Superior temporal gyrus (tissue), 1 donor: ENCODE measurements around the gene OSER1.
"Not testable (repeated sequence)": the region's sequence is repeated elsewhere in the genome, so short reads cannot be mapped to it uniquely, and the experiment has no call there.

Experiments
- DNase-seq: peaks from one replicate; pipeline ENCODE4 v3.0.0-alpha.2; 2016; ENCODE audit errors: extremely low spot score

Gene OSER1

DNA sequence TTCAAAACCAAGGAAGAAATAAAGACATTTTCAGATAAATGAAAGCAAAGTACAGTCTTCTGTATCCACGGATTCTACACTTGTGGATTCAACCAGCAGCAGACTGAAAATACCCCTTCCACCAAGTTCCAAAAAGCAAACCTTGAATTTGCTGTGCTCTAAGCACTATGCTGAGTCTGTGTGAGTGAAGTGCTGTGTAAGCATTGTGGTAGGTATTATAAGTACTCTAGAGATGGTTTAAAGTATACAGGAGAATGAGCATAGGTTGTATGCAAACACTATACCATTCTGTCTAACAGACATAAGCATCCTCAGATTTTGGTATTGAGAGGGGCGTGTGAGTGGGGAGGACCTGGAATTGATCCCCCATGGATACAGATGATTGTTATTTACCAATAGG, 9.6 kb downstream of the OSER1 start:
- DNase-seq = no peak

DNA sequence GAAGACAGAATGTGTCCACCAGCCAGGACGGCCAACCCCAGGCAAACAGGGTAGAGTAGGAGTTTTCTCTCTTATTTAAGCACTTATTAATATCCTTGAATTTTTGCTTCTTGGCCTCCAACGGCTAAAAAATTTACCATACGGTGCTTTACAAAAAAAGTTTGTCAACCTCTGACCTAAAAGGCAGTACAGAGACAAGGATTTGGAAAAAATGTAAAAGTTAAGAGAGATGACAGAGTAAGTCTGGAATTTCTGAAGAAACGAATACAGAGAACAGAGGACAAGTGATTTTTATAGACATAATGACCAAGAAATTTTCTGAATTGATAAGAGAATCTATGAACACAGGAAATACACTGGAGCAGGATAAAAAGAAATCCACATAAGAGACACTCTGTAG, 10.2 kb downstream of the OSER1 start:
- DNase-seq = no peak

DNA sequence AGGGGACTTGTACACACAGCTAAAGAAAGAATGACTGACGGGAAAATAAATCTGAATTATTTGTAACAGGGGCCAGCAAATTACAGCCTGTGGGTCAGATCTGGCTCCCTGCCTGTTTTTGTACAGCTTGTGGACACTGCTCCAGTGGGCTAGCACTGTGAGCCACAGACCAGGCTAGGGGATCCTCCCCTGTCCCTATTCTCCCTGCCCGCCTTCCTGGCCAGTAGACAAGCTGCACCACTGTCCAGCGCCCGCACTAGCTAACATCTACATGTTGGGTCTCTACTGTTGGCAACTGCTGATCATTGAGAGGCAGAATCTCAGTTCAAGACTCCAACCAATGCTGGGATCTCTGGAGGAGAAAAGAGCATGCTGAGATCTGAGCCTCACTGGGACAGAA, 10.7 kb downstream of the OSER1 start:
- no peak for DNase-seq

DNA sequence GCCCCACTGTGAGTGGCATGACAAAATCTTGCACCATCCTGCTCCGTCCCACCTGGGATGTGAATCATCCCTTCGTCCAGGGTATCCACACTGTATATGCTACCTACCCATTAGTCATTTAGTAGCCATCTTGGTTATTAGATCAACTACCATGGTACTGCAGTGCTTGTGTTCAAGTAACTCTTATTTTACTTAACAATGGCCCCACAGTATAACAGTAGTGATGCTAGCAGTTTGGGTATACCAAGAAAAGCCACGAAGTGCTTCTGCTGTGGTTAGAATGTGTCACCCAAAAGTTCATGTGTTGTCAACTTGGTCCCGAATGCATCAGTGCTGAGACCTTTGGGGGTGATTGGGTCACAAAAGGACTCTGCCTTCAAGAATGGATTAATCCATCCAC, 11.7 kb downstream of the OSER1 start:
- DNase-seq = no peak

DNA sequence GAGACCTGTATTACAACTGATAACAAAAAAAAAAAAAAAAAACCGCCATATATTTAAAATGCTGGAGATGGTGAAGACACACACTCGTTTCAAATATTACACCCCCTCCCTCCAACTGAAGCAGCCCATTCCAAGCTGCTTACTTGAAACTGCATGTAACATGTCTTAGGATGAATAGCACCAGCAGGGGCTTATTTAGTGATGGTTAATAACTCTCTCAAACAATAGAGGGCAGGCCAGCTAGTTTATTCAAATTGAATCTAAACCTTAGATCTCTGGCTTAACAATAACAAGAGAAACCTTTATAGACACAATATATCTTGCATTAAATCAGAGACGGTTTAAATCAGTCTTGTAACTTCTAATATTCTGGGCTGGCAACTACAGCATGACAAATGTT, 14.3 kb downstream of the OSER1 start:
- no peak for DNase-seq

DNA sequence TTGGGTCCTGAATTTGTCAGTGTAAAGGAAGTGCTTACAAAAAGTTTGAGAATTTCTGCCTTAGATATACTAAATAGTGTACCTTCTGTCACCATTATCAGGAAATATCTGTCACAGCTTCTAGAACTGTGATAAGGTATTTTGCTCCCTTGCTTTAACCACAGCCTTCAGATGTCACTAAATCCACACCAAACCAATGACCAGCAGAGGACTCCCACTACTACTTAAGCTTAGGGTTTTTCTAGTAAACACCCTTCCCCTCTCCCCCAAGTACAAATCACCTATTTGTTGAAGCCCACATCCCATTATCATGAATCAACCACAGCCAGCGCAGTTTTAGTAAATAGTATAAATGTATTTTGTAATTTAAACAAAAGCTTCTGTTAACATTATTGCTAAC, 15.0 kb downstream of the OSER1 start:
- no peak for DNase-seq

DNA sequence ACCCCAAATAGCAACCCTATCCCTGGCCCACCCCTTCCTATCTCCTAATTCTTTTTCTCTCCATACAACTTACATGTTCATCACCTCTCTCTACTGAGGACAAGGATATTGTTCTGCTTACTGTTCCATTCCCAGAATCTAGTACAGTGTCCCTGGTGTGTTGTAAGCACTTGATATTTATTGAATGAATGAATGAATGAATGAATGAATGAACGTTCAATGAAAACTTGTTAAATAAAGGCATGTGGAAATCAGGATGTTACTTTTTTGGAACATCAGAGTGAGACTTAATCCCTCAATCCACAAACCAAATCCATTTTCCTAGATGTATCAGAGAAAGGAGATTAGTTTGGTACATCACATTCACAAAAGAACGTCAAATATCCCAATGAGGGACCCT, 16.8 kb downstream of the OSER1 start:
- no peak for DNase-seq

DNA sequence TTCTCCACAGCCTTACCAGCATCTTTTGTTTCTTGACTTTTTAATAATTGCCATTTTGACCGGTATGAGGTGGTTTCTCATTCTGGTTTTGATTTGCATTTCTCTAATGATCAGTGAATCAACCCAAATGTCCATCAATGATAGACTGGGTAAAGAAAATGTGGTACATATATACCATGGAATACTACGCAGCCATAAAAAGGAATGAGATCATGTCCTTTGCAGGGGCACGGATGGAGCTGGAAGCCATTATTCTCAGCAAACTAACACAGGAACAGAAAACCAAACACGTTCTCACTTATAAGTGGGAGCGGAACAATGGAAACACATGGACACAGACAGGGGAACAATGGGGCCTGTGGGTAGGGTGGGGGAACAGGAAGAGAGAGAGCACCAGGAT, 18.9 kb downstream of the OSER1 start:
- DNase-seq = not testable (repeated sequence)

DNA sequence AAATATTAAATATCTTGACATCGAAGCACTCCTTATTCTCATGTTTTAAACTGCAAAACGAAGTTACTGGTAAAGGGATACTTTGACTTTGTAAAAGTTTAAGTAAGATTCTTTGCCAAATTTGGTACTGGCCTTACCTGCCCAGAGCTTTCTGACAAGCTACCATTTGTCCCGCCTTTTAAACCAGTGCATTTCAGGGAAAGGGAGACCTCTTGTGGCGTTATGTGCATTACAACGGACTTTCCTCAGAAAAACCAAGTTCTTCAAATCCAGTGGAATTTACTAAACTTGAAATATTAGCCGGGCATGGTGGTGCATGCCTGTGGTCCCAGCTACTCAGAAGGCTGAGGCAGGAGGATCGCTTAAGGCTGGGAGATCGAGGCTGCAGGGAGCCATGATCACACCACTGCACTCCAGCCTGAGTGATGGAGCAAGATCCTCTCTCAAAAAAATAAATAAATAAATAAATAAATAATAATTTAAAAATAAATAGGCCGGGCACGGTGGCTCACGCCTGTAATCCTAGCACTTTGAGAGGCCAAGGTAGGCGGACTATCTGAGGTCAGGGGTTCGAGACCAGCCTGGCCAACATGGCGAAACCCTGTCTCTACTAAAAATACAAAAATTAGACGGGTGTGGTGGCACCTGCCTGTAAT, 20.2 kb downstream of the OSER1 start:
- peak; percentile 79 for DNase-seq

DNA sequence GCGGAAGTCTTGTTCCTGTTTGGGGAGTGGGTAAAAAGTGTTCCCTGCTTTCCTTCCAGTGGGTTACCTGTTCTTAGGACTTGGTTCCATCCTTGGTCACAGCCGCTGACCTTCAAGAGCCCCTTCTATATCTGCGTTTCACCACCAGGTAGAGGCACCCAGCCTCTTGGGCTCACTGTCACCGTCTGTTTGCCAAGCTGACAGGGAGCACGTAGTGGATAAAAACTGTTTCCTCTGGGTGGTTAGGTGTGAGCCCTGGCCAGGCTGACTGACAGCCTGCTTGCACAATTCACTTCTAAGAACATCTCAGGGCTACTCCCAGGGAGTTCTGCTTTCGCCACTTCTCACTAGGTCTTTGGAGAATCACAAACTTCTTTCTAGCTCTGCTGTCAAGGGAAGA, 21.8 kb downstream of the OSER1 start:
- DNase-seq = no peak

DNA sequence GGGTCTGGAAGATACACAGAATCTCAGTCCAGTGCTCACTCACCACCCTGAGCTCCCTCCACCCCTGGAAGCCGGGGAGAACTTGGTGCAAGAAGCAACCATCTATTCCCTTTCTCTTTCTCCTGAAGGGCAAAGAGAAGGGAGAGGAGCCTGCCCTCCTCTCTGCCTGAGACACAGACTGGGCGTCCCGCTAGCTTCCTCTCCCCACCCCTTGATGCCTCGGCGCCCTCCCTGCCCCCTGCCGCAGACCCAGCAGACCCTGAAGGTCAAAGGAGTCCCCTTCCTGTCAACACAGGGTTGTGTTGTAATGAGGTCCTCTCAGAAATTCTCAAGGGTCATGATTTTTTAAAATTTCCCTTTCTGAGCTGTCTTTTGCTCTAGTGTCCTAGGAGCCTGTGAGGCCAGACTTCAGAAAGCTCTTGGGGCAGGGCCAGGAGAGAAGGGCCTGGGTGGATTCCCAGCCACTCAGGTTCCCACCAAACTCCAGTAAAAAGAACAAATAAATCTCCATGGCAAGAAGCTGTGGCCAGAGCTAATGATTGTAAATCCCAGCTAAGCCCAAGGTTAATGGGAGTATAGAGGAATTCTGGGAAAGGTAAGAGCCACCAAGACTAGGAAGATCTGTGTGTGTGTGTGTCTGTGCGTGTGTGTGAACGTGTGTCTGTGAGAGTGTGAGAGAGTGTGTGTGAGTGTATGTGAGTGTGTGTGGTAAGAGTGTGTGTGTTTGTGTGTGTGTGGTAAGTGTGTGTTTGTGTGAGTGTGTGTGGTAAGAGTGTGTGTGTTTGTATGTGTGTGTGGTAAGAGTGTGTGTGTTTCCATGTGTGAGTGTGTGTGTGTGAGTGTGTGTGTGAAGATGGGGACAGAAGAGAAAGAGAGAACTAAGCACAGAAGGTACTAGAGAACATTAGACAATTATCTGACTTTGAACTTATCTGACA, 22.5 kb downstream of the OSER1 start:
- no peak for DNase-seq

DNA sequence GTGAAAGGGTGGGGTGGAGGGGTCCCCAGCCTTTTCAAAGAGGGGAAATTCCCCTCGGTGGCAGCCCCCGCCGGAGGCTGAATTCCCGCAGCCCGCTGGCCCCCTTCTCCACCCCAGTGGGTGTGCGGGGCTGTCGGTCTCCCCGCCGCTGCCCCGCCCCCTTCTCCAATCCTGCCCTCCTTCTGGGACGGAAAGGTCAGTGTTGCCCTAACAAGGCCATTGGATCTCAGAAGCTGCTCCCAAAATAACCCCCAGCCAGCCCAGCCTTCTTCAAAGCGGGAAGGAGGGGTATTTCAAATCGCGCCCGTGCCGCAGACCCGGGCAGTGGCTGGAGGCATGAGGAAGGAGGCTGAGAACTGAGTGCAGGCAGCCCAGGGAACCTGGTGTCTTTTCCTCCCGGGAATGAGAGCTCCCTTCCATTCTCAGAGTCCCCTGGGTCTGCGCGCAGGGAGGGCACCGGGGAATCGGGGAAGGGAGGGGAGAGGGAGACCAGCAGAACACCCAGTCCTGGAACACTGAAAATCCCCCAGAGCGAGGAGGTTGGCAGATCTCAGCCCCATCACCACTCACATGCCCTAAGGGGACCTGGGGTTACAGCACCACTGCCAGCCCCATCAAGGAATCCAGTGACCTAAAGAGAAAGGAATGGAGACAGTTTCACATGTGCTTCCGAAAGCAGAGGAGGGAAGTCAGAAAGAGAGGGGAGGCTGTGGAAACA, 23.4 kb downstream of the OSER1 start, which contains the start of gene JPH2:
TSS of gene JPH2 (minus strand) at position 135 of the 718 bp plus-strand sequence. CDS start 483 bp downstream, outside the sequence.
- DNase-seq = no peak

DNA sequence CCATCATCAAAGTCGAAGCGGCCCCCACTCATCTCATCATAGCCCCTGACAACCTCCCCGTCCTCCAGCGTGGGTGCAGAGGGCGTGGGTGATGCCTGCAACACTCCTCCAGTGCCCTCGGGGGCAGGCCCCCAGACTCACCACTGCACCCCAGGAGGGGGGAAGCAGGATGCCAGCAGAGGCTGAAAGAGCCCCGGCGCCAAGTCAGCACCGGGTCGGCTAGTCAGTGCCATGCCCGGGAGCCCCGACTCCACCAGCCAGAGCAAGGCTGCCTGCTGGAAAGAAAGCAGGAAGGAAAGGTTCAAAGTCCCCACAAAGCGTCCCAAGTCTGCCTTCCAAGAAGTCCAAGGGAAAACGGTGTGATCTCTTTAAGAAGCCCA, 23.9 kb downstream of the OSER1 start:
- DNase-seq = no peak

DNA sequence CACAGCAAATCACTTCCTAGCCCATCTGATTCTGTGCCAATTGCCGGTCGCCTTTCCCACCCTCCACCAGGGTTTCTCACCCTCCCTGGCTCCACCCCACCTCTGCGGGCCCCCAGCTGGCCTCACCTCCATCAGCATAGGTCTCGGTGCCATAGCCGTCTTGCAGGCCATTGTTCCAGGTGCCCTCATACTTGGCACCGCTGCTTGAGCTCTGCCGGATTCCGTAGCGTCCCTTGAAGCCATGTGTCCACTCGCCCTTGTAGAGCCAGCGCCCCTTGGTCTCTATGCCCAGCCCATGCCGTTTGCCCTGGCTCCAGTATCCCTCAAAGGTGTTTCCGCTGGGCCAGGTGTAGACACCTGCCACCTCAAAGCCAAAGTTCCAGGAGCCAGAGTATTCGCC, 24.4 kb downstream of the OSER1 start:
- no peak for DNase-seq

DNA sequence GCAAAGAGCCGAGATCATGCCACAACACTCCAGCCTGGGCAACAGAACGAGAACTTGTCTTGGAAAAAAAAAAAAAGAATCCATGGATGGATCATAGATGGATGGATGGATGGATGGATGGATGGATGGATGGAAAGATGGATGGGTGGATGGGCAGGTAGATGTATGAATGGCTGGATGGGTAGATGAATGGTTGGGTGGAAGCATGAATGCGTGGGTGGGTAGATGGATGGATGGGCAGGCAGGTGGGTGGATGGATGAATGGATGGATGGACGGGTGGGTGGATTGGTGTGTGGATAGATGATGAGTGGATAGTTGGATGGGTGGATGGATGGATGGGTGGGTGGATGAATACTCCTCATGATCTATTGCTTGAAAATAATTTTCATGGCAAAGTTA, 25.0 kb downstream of the OSER1 start:
- no peak for DNase-seq

DNA sequence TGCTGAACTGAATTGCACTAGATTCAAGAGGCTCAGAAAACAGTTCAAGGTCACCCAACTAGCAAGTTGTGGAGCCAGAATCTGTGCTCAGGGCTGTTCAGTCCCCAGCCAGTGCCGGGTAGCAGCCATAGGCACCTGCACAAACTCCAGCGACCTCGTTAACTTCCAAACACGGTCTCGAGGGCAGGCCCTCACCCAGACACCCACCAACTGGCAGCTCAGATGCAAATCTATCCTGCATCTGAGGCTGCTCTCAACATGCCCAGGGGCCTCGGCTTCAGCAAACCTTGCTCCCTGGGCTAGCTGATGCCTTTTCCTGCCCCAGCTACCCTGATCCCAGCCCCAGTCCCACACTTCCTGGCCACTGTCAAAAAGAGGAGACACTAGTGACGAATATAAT, 27.3 kb downstream of the OSER1 start:
- DNase-seq = no peak

DNA sequence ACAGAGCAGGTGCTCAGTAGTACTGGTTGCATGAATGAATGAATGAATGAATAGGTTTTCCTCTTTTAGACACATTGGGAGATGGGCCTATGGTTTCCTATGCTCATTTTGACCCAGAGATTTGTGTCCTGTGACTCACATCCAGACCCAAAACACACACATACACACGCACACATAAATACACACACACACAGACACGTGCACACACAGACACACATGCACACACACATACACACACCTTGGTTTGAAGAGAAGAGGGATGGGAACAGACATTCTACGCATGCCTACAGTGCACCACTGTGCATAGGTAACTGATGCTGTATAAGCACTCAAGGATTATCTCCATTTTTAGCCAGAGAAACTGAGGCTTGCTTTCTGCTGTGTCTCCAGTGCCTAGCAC, 27.7 kb downstream of the OSER1 start:
- no peak for DNase-seq

DNA sequence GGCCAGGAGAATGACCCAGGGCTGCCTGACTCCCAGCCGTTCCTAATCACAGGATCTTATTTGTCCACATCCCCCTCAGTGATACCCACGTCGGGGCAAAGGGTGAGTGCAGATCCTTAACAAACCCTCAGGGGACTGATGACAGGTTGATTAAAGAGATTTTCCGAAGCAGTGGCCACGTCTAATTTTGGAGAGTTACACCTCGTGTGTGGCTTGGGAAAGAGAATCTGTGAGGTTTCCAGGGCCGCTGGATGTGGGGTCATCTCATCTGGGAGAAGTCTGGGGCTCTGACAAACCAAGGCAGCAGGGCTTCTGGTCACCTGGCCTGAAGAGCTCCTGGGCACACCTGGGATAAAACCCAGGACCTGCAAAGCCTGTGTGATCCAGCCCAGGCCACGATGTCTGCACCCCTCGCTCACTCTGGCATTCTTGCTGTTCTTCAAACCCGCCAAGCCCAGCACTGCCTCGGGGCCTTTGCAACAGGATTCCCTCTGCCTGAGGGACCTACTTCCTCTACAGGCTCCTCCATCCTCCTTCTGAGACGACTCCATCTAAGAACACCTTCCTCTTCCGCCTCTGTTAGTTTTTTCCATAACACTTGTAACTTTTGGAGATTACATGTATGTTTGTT, 28.3 kb downstream of the OSER1 start:
- DNase-seq = no peak

DNA sequence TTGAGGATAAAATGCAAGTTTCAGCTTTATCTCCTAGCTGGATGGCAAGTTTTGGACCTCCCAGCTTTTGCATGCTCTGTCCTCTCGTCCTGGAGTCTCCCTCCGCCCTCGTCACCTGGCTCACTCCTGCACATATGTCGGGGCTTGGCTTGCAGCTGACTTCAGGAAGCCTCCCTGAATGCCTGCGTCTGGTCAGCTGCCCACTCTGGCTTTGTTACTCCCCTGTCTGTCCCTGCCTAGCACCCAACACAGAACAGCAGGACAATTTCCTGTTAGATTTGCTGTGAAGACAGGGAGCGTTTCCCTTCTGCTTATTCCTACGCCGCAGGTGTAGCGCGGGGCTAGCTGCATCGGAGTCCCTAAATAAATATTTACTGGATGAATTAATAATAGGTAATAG, 29.0 kb downstream of the OSER1 start:
- DNase-seq = no peak

DNA sequence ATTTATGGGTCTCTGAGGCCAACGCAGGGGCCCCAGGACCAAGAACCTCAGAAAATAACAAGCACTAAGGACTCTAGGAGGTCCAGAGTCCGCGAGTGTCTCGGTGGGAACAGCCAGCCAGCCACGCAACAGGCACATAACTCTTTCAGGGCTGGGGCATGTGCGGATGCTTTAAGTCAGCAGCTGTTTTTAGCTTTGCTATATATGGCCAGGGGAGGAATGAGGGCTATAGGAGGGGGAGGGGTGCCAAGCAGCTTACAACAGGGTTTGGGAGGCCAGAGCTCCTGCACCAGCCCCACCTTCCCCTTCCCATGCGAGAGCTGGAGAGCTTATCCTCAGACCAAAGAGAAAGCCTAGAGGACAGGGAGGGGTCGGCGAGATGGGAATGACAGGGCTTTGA, 29.8 kb downstream of the OSER1 start:
- DNase-seq = no peak

DNA sequence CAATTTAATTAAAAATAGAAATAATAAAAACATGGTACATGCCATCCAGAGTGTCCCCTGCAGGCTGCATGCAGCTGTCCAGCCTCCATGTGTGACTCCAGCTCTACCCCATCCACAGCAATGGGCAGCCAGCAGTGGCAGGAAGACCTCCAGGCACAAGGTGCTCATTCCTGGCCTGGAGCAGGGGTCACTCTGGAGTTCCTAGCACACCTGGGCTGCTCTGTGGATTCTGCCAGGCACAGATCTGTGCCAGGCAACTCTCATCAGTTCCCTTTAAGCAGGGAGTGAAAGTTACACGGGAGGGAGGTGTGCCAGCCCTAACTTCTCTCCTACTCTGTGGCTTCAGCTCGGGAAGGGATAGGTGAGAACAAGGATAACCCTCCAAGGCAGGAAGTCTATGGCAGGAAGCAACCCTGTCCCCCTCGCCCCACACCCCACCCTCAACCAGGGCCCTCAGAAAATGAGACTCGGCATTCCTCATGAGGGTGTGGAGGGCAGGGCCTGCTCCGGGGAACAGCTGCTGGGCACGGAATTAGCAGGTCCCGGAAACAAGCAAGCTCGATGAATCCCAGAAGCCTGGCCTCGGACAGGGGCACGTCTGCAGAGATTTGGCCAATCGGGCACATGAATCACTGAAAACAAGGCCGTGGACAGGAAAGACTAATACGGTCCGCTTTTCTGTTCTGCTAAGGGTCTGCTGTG, 33.6 kb downstream of the OSER1 start:
- DNase-seq = no peak
